MCF 10A (cell line): ENCODE results near the gene GNAO1. TPM values are rescaled to one million over a fixed set of nuclear protein-coding genes. Genes with fewer than 3 reads are reported as not detected.

Experiments used
- BruUV-seq: library from RNA; stranded (reverse); fragments of 400-500 nt; replicated peaks from 2 replicates; lab custom pipeline; 2021; lab: Mats Ljungman, UMichigan
- CTCF ChIA-PET: fragments of 300-600 bp; sonication (Branson Sonifier 250); formaldehyde crosslinking; extraction: SDS; loops from one replicate; lab custom pipeline; 2021; ENCODE audit warnings: antibody characterized with exemption, inconsistent platforms; lab: Yijun Ruan, JAX
- POLR2A ChIA-PET: fragments of 300-600, 350-650 bp; sonication (Branson Sonifier 250); formaldehyde crosslinking; extraction: SDS; loops from one replicate; lab custom pipeline; 2020; ENCODE audit warnings: antibody characterized with exemption, inconsistent platforms; lab: Yijun Ruan, JAX
- DNase-seq: peaks from one replicate; pipeline ENCODE4 v3.0.0-alpha.2; 2018; ENCODE audit not compliant: unreplicated experiment
- H3K27ac Mint-ChIP-seq: one replicate; pipeline ENCODE4 v1.8.0; 2022; ENCODE audit warnings: mild to moderate bottlenecking, low read depth, mixed read lengths; ENCODE audit not compliant: unreplicated experiment
- H3K27me3 Mint-ChIP-seq: one replicate; pipeline ENCODE4 v1.8.0; 2022; ENCODE audit warnings: mixed read lengths; ENCODE audit not compliant: insufficient read depth, unreplicated experiment
- H3K36me3 Mint-ChIP-seq: one replicate; pipeline ENCODE4 v1.8.0; 2022; ENCODE audit warnings: mild to moderate bottlenecking, moderate library complexity, mixed read lengths; ENCODE audit not compliant: insufficient read depth, unreplicated experiment
- H3K4me1 Mint-ChIP-seq: one replicate; pipeline ENCODE4 v1.8.0; 2022; ENCODE audit warnings: mixed read lengths; ENCODE audit not compliant: insufficient read depth, unreplicated experiment
- H3K4me3 Mint-ChIP-seq: one replicate; pipeline ENCODE4 v1.8.0; 2022; ENCODE audit warnings: mild to moderate bottlenecking, moderate library complexity, mixed read lengths; ENCODE audit not compliant: unreplicated experiment
- H3K9me3 Mint-ChIP-seq: one replicate; pipeline ENCODE4 v1.8.0; 2022; ENCODE audit warnings: mixed read lengths; ENCODE audit not compliant: unreplicated experiment
- CTCF ChIP-seq: fragments of 200-600 bp; IDR thresholded peaks from one replicate; pipeline ENCODE4 v1.8.0; 2022; ENCODE audit warnings: antibody characterized with exemption, mild to moderate bottlenecking; ENCODE audit not compliant: unreplicated experiment
- intact Hi-C: fragments of 100-400 bp; cut with micrococcal nuclease; formaldehyde crosslinking; loops from 2 replicates; pipeline ENCODE4 v1.14.1; 2022
- total RNA-seq: library from RNA; stranded (reverse); gene quantifications from 2 replicates; pipeline ENCODE4 v1.2.3, GENCODE V29; 2022

GNAO1 gene
- total RNA-seq, 1 experiment from 2014 or later, result 0.44 TPM

- no peaks in the 10 kb centered on the region for H3K36me3 Mint-ChIP-seq
- peaks cover 15% of the 10 kb centered on the region for H3K4me1 Mint-ChIP-seq
- ChIA-PET POLR2A (interaction anchor here (0.9 kb wide), 1 partner anchor 121 kb away, joined by 3 read pairs; the partner anchor contains the start of genes NUDT21 and OGFOD1), CTCF (interaction anchor here (1.1 to 15.1 kb wide), 4 partner anchors 12 to 29 kb away, joined by 5 to 233 read pairs (median 24); no protein-coding TSS in a partner anchor)
- no peak for TF ChIP-seq CTCF
- no peaks in the 10 kb centered on the region for H3K9me3 Mint-ChIP-seq
- no peak for DNase-seq
- no peak overlapping the region for H3K4me3 Mint-ChIP-seq
- BruUV-seq, result no TSS peak
- H3K27me3 Mint-ChIP-seq, result no peaks in the 10 kb centered on the region
- no peak overlapping the region for H3K27ac Mint-ChIP-seq
- intact Hi-C loops, result loop anchor here (10.0 kb wide), 1 partner anchor 94 kb away; the partner anchor contains the start of gene AMFR
Measured at GRCh38 chr16:56330476-56330875, 139.2 kb downstream of the GNAO1 start.

- no peaks in the 10 kb centered on the region for H3K27me3 Mint-ChIP-seq
- no peak for DNase-seq
- BruUV-seq, result no TSS peak
- peaks cover 15% of the 10 kb centered on the region for H3K4me1 Mint-ChIP-seq
- H3K36me3 Mint-ChIP-seq, result no peaks in the 10 kb centered on the region
- TF ChIP-seq CTCF, result no peak
- ChIA-PET POLR2A (no interaction called here), CTCF (interaction anchor here (0.6 to 15.1 kb wide), 11 partner anchors 9 to 370 kb away, joined by 3 to 233 read pairs (median 5); no protein-coding TSS in a partner anchor)
- H3K4me3 Mint-ChIP-seq, result no peak overlapping the region
- H3K27ac Mint-ChIP-seq, result no peak overlapping the region
- no peaks in the 10 kb centered on the region for H3K9me3 Mint-ChIP-seq
- intact Hi-C loops, result loop anchor here (10.0 kb wide), 1 partner anchor 93 kb away; the partner anchor contains the start of gene AMFR
Measured at GRCh38 chr16:56331399-56331798, 140.1 kb downstream of the GNAO1 start.

GRCh38 chr16:56331915-56332314 is 140.6 kb downstream of the GNAO1 start:
- Mint-ChIP-seq H3K4me3 (no peak overlapping the region), H3K4me1 (peaks cover 15% of the 10 kb centered on the region), H3K27me3 (no peaks in the 10 kb centered on the region), H3K36me3 (no peaks in the 10 kb centered on the region), H3K9me3 (no peaks in the 10 kb centered on the region), H3K27ac (no peak overlapping the region)
- no peak for TF ChIP-seq CTCF
- CTCF ChIA-PET, result interaction anchor here (0.6 to 15.1 kb wide), 15 partner anchors 9 to 782 kb away, joined by 3 to 233 read pairs (median 4); no protein-coding TSS in a partner anchor
- POLR2A ChIA-PET, result interaction anchor here (0.7 to 2.1 kb wide), 3 partner anchors 25 to 832 kb away, joined by 3 to 15 read pairs (median 4); partner anchors contain the start of genes NUDT21 and OGFOD1
- no TSS peak for BruUV-seq
- intact Hi-C loops, result loop anchor here (1.0 to 10.0 kb wide), 3 partner anchors 24 to 371 kb away; partner anchors contain the start of gene AMFR
- no peak for DNase-seq

- ChIA-PET CTCF (interaction anchor here (0.6 to 15.1 kb wide), 15 partner anchors 10 to 781 kb away, joined by 3 to 233 read pairs (median 4); no protein-coding TSS in a partner anchor), POLR2A (interaction anchor here (0.6 to 2.1 kb wide), 4 partner anchors 24 to 833 kb away, joined by 3 to 15 read pairs (median 4); partner anchors contain the start of genes NUDT21 and OGFOD1)
- BruUV-seq, result no TSS peak
- H3K27me3 Mint-ChIP-seq, result no peaks in the 10 kb centered on the region
- H3K4me3 Mint-ChIP-seq, result no peak overlapping the region
- H3K4me1 Mint-ChIP-seq, result peaks cover 15% of the 10 kb centered on the region
- DNase-seq, result peak; percentile 88
- intact Hi-C loops, result loop anchor here (1.0 to 10.0 kb wide), 3 partner anchors 24 to 370 kb away; partner anchors contain the start of gene AMFR
- no peaks in the 10 kb centered on the region for H3K9me3 Mint-ChIP-seq
- H3K36me3 Mint-ChIP-seq, result no peaks in the 10 kb centered on the region
- peak; percentile 70 for TF ChIP-seq CTCF
- H3K27ac Mint-ChIP-seq, result no peak overlapping the region
Measured at GRCh38 chr16:56332464-56333079, 141.3 kb downstream of the GNAO1 start.
